NCI-H1105 (cell line): ENCODE results near the gene NRL.
A peak's percentile ranks its signal among the peaks of the same experiment; 100 is the strongest.

Source experiments
- DNase-seq: peaks from one replicate; lab custom pipeline; 2025; lab: John Stamatoyannopoulos, UW

NRL gene

DNA sequence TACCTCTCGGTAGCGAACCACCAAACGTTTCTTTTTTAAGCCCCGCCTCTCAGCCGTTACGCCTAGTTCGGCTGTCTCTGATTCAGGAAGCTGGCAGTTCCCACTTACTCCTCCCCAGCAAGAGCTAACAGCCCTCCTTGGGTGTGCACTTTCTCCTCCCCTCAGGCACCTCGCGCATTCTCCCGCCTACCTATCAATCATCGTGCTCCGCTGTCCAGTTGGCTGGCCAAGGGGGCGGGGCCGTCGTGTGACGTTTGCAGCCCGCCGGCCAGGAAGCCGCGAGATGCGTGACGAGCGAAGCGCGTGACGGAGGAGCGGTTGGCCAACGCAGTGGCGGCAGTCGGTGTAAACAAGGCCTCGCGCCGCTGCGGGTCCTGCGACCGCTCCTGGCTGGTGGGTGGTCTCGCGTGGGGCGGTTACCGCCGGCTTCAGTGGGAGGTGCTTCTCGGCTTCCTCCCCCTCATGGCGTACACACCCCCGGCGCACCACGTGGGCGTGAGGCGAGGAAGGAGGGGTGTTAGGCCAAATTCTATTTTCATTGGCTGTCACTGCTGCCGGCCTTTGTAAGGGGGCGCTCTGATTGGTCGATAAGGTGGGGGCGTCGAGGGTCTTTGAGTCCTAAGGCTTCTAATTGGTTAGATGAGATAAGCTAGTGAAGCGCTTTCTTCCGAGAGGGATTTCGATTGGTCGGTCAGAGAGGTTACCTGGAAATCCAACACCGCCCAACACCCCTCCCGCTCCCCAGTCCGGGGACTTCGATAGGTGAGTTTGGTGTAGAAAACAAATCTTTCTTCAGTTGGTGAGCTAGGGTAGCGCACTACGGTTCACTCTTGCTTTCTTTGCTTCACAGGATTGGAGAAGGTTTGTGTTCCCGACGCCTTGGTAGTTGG, at the start of gene NRL, which contains the start of gene DCAF11:
TSS of gene NRL (minus strand) at position 418 of the 890 bp plus-strand sequence. CDS start 32,101 bp downstream, outside the sequence.
TSS of gene DCAF11 (plus strand) at position 246 of the 890 bp plus-strand sequence. CDS start 818 bp downstream, outside the sequence.
- peak; percentile 99 for DNase-seq

DNA sequence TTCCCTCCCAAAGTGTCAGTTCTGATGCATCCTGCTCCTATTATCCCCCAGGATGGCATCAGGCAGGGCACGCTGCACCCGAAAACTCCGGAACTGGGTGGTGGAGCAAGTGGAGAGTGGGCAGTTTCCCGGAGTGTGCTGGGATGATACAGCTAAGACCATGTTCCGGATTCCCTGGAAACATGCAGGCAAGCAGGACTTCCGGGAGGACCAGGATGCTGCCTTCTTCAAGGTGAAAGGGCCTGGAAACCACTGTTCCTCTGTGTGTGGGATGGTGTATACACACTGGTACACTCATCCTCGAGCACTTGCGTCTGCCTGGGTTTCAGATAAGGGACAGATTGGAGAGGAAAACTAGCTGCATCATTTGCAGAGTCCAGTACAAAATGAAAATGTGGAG, 47.3 kb upstream of the NRL start:
- no peak for DNase-seq

DNA sequence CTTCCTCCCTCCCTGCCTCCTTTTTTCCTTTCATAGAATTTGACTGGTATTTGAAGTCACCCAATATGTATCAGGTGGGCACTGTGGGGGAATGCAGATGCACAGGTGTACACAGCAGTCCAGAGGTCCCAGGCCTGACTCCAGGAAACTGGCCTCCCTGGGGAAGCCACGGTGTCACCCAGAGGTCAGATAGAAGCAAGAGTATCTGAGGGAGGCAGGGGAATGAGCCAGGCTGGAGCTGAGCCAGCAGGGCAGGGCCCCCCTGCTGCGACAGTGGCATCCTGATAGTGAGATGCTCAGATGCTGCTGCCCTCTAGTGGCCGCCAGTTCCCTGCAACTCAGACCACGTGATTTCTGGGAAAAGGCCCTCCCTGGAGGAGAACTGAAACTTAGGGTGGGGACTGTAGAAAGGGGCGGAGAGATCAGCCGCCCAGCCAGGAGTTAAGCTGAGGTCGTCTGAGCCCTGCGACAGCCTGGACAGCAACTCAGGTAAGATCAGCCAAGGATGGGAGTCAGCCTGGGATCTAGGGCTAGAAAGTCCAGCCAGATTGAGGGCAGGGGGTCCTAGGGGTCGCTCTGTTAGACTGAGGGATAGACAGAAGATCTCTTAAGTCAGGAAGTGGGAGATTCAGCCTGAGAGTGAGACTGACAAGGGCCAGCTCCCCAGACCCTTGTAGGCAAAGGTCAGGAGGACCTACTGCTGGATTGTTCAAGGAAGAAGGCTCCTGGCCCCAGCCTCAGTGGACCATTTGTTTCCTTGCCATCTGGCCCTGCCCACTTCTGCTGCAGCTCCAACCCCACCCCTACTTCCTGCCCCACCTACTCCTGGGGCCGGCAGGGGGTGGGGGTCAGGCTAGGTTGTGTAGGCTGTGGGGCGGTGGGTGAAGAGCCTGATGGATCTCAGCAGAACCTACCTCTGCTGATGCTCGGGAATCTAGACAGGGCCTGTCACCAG, 46.4 kb upstream of the NRL start, which contains the start of gene IRF9:
TSS of gene IRF9 (plus strand) at position 416 of the 955 bp plus-strand sequence. CDS start 880 bp downstream, outside the sequence.
- peak; percentile 95 for DNase-seq

DNA sequence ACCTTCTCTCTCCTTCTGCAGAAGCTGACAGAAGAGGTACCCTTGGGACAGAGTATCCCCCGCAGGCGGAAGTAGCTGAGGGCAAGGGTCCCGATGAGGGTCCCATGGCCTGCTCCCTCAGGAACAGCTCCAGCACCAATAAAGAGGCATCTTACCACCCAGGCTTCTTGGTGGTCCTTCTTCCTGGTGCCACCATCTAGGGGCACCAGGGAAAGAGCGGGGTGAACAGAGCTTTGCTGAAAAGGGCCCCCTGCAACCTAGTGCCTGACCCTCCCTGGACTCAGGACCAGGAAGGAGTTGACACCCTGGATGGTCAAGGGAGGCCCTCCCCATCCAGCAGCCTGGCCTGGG, 45.7 kb upstream of the NRL start:
- no peak for DNase-seq

DNA sequence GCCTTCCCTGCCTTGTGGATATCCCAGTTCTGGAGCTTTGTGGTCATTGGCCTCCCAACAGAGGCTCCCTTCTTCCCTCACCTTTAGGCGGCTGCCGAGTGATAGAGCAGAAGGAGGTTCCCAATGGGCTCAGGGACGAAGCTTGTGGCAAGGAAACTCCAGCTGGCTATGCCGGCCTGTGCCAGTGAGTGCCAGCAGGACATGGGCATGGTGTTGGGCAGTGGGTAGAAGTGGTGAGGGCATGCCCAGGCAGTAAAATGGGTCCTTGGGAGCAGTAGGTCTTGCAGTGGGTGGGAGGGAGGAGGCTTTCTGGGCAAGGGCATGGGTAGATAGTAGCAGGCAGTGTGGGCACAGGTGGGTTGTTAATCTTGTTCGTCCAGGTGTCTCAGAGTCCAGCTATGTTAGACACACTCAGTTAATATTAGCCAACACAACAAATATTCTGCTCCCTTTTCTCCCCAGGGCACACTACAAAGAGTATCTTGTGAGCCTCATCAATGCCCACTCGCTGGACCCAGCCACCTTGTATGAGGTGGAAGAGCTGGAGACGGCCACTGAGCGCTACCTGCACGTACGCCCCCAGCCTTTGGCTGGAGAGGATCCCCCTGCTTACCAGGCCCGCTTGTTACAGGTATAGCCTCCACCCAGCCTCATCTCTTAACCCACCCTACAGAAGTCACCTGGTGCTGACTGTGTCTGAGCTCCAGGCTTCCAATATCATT, 45.2 kb upstream of the NRL start:
- DNase-seq, result no peak

DNA sequence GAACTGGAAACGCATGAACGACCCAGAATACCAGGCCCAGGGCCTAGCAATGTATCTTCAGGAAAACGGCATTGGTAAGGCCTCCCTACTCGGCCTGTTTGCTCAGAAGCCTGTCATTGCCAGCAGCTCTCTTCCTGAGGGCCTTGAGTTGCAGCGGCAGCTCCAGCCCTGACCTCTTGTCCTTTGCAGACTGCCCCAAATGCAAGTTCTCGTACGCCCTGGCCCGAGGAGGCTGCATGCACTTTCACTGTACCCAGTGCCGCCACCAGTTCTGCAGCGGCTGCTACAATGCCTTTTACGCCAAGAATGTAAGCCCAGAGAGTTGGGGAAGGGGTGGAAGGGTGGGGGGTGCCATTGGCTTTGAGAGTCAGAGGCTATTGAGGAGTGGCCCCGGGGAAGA, 42.6 kb upstream of the NRL start:
- DNase-seq, result no peak

DNA sequence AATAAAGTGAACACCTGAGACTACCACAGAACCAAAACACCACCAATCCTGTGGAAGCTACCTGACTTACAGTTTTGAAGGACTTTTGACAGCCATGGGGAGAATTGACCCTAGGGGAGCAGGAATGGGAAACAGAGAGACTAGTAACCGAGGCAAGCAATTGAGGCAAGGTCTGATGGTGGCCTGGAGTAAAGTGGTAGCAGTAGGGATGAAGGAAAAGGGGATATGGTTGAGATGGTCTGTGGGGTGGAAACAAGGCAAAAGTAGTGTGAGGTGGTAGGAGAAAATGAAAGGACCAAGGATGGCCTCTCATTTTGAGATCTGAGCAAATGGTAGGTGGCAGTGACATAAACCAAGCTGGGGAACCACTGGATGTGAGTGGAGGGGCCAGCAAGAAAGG, 42.1 kb upstream of the NRL start:
- DNase-seq, result no peak

DNA sequence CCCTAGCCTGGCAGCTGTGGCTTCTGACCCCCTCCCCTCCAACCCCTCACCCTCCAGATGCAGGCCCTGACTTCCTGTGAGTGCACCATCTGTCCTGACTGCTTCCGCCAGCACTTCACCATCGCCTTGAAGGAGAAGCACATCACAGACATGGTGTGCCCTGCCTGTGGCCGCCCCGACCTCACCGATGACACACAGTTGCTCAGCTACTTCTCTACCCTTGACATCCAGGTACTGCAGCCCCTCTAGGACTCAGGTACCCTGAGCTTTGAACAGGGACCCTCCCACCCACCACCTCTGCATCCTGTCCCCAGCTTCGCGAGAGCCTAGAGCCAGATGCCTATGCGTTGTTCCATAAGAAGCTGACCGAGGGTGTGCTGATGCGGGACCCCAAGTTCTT, 40.4 kb upstream of the NRL start:
- no peak for DNase-seq

DNA sequence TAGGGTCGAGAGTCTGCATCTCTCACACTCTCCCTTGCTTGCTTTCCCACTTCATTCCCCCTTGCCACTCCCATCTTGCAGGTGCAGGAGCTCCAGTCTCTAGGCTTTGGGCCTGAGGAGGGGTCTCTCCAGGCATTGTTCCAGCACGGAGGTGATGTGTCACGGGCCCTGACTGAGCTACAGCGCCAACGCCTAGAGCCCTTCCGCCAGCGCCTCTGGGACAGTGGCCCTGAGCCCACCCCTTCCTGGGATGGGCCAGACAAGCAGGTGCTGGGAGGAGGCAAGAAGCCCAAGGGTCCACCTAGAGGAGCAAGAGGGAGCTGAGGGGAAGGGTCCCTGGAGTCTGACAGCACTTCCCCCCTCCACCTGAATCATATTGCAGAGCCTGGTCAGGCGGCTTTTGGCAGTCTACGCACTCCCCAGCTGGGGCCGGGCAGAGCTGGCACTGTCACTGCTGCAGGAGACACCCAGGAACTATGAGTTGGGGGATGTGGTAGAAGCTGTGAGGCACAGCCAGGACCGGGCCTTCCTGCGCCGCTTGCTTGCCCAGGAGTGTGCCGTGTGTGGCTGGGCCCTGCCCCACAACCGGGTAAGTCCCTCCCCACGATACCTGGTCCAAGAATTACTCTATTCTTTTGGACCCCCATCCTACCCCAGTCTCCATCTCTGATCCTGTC, 36.8 kb upstream of the NRL start:
- no peak for DNase-seq

DNA sequence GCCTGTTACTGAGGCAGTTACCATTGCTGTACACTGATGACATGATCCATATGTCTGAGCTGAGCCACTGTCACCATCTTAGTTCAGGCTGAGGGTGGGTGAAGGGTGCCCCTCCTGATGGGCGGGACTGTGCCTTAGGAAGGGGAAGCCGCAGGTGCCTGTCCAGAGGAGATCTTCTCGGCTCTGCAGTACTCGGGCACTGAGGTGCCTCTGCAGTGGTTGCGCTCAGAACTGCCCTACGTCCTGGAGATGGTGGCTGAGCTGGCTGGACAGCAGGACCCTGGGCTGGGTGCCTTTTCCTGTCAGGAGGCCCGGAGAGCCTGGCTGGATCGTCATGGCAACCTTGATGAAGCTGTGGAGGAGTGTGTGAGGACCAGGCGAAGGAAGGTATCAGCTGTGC, 36.2 kb upstream of the NRL start:
- no peak for DNase-seq

DNA sequence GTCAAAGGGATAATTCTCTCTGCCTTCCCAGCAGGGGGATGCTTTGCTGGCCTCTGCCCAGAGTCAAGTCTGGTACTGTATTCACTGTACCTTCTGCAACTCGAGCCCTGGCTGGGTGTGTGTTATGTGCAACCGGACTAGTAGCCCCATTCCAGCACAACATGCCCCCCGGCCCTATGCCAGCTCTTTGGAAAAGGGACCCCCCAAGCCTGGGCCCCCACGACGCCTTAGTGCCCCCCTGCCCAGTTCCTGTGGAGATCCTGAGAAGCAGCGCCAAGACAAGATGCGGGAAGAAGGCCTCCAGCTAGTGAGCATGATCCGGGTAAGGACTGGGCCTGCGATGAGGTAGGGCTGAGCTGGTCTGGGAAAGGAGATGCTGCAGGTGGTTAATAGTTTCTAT, 35.8 kb upstream of the NRL start:
- DNase-seq, result no peak

DNA sequence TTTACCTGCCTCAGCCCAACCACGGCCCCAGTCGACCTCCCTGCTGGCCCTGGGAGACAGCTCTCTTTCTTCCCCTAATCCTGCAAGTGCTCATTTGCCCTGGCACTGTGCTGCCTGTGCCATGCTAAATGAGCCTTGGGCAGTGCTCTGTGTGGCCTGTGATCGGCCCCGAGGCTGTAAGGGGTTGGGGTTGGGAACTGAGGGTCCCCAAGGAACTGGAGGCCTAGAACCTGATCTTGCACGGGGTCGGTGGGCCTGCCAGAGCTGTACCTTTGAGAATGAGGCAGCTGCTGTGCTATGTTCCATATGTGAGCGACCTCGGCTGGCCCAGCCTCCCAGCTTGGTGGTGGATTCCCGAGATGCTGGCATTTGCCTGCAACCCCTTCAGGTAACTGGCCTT, 35.3 kb upstream of the NRL start:
- no peak for DNase-seq

DNA sequence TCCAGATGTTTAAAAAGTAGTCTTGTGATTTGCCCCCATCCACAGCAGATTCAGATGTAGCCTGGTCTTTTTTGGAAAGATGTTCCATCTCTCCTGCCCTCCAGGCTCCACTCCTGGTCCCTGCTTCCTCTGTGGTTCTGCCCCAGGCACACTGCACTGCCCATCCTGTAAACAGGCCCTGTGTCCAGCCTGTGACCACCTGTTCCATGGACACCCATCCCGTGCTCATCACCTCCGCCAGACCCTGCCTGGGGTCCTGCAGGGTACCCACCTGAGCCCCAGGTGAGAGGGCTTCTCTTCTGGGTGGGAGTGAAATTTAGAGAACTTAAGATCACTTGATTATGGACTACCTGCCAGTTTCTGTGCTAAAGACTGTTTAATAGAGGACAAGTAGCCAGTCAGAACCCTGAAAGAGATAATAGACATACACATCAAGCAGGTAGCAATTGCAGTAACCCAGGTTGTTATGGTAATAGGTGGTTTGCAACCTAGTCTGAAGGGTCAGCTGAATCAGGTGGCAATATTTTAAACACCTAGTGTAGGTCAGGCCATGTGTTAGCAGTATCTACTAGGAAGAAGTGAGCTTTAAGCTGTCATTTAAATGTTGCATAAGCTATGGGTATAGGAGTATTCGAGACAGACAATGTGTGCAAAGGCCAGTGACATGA, 34.7 kb upstream of the NRL start:
- DNase-seq, result no peak

DNA sequence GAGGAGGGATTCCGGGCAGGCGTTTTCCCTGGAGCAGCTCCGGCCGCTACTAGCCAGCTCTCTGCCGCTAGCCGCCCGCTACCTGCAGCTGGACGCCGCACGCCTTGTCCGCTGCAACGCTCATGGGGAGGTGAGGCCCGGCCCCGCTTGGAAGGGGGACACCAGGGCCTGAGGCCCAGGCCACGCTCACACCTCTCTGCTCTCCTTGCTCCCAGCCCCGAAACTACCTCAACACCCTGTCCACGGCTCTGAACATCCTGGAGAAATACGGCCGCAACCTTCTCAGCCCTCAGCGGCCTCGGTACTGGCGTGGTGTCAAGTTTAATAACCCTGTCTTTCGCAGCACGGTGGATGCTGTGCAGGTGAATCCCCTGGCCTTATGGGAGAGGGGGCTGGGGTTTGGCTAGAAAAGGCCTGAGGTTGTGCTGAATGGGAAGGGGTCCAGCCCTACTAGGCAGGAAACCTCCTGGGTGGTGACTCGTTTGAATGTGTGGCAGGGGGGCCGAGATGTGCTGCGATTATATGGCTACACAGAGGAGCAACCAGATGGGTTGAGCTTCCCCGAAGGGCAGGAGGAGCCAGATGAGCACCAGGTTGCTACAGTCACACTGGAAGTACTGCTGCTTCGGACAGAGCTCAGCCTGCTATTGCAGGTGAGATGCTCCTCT, 33.1 kb upstream of the NRL start:
- no peak for DNase-seq

DNA sequence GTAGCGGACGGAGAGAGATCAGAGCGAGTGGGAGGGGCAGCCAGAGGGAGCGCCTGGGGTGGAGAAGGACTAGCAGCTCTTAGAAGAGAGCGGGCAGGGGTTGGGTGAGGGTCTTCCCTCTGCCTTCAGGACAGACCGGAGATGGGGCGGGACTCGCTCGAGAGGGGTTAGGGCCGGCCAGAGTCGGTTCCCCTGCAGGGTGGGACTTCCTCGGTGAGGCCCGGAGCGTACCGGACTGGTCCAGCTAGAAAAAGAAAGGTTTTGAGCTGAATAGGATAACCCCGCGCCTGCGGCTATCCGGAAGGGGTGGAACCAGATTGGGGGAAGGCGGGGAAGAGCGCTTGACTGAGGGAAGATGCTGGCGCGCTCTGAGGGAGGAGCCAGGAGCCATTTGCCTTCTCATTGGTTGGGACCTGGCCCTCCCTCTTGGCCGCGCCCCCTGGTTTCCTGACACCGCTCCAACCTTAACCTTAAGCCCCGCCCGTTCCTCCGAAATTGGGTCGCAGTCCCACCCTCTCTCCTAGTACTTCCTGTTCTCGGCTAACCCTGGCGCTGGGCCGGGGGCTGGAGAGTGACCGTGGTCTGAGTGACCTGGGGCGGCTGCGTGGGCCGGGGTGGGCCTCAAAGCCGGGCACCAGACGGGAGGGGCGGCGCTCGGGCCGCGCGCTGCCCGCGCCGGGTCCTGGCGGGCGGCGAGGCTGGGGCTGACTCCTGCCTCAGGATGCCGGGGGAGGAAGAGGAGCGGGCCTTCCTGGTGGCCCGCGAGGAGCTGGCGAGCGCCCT, 32.4 kb upstream of the NRL start, which contains the start of gene RNF31:
TSS of gene RNF31 (plus strand) at position 521 of the 783 bp plus-strand sequence. CDS start at position 722, 201 bp downstream.
- peak; percentile 99 for DNase-seq

DNA sequence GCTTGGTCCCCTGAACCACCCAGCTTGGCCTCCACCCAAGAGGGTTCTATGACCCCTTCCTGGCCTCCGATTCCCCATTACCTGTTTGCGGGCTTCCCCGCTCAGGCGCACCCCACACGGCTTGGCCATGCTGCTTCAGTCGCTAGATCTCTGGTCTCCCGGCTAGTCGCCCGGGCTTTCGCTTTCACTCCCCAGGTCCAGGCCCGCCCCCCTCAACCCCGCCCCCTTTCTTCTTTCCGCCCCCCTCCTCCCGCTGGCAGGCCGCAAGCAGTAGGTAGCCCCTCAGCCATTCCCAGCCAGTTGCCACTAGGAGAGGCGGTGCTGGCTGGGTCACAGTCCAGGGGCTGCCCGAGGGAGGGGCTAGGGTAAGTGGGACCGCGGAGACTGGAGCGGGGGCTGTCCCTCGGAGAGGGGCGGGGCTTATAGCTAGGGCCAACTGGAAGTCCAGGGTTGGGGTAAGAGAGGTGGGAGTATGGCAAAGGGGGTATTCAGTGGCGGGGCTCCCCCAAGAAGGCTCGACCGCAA, 31.8 kb upstream of the NRL start, which contains the start of gene PSME2:
TSS of gene PSME2 (minus strand) at position 158 of the 525 bp plus-strand sequence. CDS start at position 129, 29 bp downstream.
- DNase-seq, result peak; percentile 98

DNA sequence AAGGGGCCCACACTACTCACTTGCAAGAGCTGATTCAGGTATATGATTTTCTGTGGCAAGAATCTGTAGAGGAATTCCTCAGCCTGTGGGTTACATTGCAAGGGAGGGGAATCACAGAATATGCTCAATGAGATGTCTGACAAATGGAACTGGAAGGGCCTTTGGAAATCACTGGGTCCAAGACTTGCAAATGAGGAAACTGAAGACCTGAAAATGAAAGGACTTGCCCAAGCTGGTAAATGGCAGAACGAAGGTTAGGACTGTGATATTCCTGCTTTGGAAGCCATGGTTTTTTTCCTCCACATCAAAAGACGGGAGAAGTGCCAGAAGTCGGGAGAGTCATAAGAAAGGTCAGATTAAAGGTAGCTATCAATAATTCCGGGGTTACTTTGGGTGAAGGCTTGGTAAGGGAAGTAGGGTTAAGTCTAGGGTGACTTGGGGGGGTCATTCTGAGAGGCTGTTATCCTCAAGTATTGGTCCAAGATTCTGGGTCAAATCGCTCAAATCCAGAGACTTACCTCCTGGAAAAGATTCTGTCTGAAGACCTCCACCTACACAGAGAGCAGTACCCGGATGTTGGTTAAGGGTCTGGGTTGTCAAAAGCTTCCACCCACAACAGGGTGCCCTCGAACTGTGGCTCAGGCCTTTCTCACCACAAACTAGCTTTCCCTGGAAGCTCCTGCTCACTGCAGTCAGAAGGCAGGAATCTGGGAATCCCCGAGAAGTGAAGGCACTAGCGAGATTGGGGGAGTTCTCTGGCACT, 31.1 kb upstream of the NRL start:
- DNase-seq, result peak; percentile 29

DNA sequence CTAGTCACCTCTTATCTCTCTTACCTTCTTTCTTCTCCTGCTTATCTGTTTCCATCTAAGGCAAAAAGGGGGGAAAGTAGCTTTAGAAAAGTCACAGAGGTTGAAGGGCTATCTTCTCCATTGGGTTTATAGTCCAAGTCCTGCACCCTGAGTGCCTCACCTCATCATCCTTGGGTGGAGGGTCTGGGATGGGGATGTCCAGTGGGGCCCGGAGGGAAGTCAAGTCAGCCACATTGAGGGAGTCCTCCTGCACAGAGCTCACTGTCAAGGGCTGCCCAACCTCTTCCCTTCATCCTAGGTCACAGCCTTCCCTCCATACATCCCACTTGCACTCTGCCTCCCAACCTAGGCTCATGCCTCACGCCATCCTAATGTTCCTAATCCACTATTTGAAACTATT, 30.5 kb upstream of the NRL start:
- DNase-seq, result no peak
